ENCODE measurements around the gene PKP4.

PKP4 gene

DNA sequence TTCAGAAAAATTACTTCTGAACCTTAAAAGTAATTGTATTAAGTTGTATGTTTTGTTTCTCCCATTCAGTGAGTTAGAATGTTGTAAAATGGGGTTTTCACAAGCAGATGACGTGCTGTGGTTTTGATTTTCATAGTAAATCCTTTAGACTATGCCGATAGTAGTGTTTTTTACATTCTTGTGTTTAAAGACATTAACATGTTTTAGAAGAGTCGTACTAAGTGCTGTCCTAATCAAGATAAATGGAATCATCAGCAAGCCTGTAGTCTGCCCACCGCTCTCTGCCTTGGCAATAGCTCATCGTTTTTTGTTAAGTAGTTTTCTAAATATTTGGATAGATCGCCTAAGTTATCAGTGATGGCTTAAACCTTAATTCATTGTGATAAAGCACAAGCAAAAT, 21.5 kb downstream of the PKP4 start:
- Histone ChIP-seq H3K4me1 (peaks cover 17% of the 10 kb centered on the region), H3K27me3 (ENCODE audit: low read depth) (no peaks in the 10 kb centered on the region), H3K4me3 (no peak overlapping the region), H3K36me3 (replicated peaks) (no peaks in the 10 kb centered on the region), H3K9me3 (no peaks in the 10 kb centered on the region)
- in situ Hi-C loops (cut with MboI; ENCODE audit: low sequenced_read_pairs) = no loop called here
- DNase-seq (ENCODE audit: low spot score in 2 of 2) = peak in 1 of 2 experiments; percentile 48

DNA sequence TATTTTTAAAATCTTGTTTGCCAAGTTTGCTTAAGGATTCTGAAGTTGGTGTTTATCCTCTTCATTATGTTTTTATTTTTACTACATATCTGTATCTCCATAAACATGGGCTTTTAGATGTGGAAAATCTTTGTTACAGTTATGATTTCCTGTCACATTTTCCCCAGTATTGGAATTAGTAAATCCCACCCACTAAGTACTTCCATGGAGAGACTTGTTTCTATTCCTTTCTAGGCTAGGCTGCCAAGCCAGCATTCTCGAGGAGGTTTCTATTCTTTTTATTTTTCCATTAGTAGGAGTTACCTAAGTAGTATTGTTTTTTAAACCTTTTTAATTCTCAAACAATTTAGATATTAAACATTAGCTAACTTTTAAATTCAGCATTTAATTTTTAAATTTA, 22.1 kb downstream of the PKP4 start:
- no peak for DNase-seq (ENCODE audit: low spot score in 2 of 2)
- no peaks in the 10 kb centered on the region for H3K9me3 ChIP-seq
- in situ Hi-C loops (cut with MboI; ENCODE audit: low sequenced_read_pairs) = no loop called here
- no peaks in the 10 kb centered on the region for H3K36me3 ChIP-seq (replicated peaks)
- peaks cover 17% of the 10 kb centered on the region for H3K4me1 ChIP-seq
- H3K4me3 ChIP-seq = no peak overlapping the region
- H3K27me3 ChIP-seq (ENCODE audit: low read depth) = no peaks in the 10 kb centered on the region

DNA sequence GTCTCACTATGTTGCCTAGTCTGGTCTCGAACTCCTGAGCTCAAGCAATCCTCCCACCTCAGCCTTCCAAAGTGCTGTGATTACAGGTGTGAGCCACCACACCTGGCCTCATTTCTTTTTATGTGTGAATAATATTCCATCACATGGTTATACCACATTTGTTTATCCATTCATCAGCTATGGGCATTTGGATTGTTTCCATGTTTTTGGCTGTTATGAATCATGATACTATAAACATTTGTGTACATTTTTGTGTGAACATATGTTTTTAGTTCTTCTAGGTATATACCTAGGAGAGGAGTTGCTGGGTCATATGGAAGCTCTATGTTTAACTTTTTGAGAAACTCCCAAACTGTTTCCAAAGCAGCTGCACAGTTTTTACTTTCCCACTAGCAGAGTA, 24.4 kb downstream of the PKP4 start:
- no peaks in the 10 kb centered on the region for H3K9me3 ChIP-seq
- H3K4me1 ChIP-seq = peaks cover 32% of the 10 kb centered on the region
- in situ Hi-C loops (cut with MboI; ENCODE audit: low sequenced_read_pairs) = no loop called here
- no peaks in the 10 kb centered on the region for H3K27me3 ChIP-seq (ENCODE audit: low read depth)
- no peaks in the 10 kb centered on the region for H3K36me3 ChIP-seq (replicated peaks)
- DNase-seq (ENCODE audit: low spot score in 2 of 2) = no peak
- no peak overlapping the region for H3K4me3 ChIP-seq

DNA sequence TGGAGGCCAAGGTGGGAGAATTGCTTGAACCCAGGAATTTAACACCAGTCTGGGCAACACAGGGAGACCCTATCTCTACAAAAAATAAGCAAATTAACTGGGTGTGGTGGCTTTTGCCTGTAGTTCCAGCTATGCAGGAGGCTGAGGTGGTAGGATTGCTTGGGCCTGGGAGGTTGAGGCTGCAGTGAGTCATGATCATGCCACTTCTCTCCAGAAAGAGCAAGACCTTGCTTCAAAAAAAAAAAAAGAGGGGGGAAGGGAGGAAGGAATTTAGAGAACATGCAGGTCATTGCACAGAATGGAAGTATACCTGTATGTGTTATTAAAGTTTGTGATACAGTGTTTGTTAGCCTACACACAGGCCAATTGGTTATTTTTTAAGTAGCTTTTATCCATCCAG, 25.8 kb downstream of the PKP4 start:
- no peaks in the 10 kb centered on the region for H3K9me3 ChIP-seq
- peaks cover 44% of the 10 kb centered on the region for H3K4me1 ChIP-seq
- DNase-seq (ENCODE audit: low spot score in 2 of 2) = no peak
- H3K27me3 ChIP-seq (ENCODE audit: low read depth) = no peaks in the 10 kb centered on the region
- no peaks in the 10 kb centered on the region for H3K36me3 ChIP-seq (replicated peaks)
- in situ Hi-C loops (cut with MboI; ENCODE audit: low sequenced_read_pairs) = no loop called here
- no peak overlapping the region for H3K4me3 ChIP-seq

DNA sequence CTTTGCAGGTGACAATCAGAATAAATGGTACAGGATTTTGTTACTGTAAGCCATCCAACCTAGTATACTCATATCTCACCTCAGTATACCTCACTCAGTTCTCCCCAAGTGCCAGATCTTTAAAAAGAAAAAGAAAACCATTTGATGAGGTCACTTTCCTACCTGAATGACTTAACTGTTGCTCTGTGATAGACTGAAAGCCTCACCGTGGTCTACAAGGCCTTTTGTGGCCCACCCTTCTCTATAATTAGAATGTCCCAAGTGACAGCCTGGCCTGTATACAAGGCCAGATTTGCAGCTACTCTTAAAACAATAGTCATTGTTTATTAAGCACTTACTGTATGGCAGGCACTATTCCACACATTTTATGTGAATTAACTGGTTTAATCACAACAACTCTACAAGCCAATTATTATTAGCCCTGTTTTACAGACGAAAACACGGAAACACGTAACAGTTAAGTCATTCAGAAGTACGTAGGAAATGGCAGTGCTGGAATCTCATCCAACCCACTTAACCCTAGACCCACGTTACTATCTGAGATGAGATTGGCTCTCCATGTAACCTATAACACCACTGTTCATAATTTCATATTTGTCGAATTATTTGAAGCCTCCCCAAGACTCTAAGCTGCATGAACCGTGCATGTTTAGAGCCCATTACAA, 28.3 kb downstream of the PKP4 start:
- no peaks in the 10 kb centered on the region for H3K36me3 ChIP-seq (replicated peaks)
- in situ Hi-C loops (cut with MboI; ENCODE audit: low sequenced_read_pairs) = no loop called here
- DNase-seq (ENCODE audit: low spot score in 2 of 2) = no peak
- H3K27me3 ChIP-seq (ENCODE audit: low read depth) = no peaks in the 10 kb centered on the region
- no peaks in the 10 kb centered on the region for H3K9me3 ChIP-seq
- H3K4me1 ChIP-seq = peaks cover 55% of the 10 kb centered on the region
- no peak overlapping the region for H3K4me3 ChIP-seq

DNA sequence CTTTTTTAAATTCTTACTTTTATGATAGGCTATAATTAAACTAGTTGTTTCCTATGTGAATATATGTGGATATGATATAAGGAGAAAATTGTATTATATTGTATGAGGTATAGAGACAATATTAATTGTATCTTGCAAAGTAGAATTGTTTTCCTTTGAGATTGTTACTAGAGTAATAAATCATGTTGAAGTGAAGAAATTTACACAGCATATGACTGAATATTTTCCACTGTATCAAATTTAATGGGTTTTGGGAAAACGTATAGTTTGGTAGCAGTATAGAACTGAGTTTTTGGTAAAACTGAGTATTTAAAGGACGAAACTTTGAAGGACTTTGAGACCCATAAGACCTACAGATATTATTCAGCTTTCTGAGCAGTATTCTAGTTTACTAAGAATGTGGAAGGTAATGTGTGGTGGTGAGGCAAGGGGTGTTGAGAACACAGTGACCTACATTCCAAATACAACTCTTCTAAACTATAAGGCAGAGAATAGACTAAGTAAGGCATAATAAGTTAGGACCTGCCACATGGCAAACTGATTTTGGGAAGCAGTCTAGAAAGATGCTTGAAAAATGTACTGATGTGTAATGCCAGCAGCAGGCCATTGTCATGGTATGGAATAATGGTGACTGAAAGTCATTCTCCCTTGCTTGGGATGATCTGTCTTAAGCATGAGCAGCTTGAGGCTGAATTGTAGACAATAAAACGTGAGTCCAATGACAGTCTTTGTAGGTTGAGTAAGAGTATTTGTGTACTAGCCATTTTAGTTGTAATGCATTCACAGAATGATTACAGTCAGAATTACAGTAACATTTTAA, 29.6 kb downstream of the PKP4 start:
- Histone ChIP-seq H3K4me3 (no peak overlapping the region), H3K36me3 (replicated peaks) (no peaks in the 10 kb centered on the region), H3K4me1 (peaks cover 62% of the 10 kb centered on the region), H3K9me3 (no peaks in the 10 kb centered on the region), H3K27me3 (ENCODE audit: low read depth) (no peaks in the 10 kb centered on the region)
- DNase-seq (ENCODE audit: low spot score in 2 of 2) = no peak
- in situ Hi-C loops (cut with MboI; ENCODE audit: low sequenced_read_pairs) = no loop called here

DNA sequence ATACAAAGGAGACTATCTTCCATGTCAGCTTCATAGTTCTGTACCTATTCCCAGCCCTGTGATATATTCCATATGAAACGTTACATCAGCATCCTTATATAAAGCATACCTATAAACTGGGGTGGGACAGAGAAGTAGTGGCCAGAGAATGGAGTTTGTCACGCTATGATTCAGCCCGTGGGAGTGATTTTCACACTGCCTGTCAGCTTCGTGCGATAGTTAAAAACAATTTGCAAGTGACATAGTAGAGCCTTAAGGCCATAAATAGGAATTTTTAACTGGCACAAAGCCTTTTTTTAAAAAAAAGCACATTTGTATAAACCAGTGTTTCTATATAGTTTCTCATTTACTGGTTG, 30.2 kb downstream of the PKP4 start:
- in situ Hi-C loops (cut with MboI; ENCODE audit: low sequenced_read_pairs) = no loop called here
- Histone ChIP-seq H3K9me3 (no peaks in the 10 kb centered on the region), H3K4me1 (peaks cover 62% of the 10 kb centered on the region), H3K27me3 (ENCODE audit: low read depth) (no peaks in the 10 kb centered on the region), H3K4me3 (no peak overlapping the region), H3K36me3 (replicated peaks) (no peaks in the 10 kb centered on the region)
- DNase-seq (ENCODE audit: low spot score in 2 of 2) = peak in 1 of 2 experiments; percentile 20

DNA sequence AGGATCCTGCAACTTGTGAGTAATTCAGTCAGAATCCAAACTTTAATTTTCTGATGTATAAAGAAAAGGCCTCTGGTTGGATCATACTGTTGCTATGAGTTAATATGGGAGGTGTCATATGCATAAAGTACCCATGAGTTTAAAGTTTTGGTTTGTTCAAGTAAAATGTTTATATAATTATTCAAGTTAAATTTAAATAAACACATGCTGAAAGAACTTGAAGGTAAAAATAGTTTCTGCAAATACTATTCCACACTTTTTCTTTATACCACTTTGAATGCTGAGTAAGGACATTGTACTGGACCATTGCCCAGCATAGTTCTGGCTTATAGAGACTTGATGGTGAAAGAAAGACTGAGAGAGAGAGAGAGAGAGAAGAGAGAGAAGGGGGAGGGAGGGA, 30.7 kb downstream of the PKP4 start:
- Histone ChIP-seq H3K4me3 (no peak overlapping the region), H3K4me1 (peaks cover 62% of the 10 kb centered on the region), H3K36me3 (replicated peaks) (no peaks in the 10 kb centered on the region), H3K27me3 (ENCODE audit: low read depth) (no peaks in the 10 kb centered on the region), H3K9me3 (no peaks in the 10 kb centered on the region)
- in situ Hi-C loops (cut with MboI; ENCODE audit: low sequenced_read_pairs) = no loop called here
- DNase-seq (ENCODE audit: low spot score in 2 of 2) = no peak

DNA sequence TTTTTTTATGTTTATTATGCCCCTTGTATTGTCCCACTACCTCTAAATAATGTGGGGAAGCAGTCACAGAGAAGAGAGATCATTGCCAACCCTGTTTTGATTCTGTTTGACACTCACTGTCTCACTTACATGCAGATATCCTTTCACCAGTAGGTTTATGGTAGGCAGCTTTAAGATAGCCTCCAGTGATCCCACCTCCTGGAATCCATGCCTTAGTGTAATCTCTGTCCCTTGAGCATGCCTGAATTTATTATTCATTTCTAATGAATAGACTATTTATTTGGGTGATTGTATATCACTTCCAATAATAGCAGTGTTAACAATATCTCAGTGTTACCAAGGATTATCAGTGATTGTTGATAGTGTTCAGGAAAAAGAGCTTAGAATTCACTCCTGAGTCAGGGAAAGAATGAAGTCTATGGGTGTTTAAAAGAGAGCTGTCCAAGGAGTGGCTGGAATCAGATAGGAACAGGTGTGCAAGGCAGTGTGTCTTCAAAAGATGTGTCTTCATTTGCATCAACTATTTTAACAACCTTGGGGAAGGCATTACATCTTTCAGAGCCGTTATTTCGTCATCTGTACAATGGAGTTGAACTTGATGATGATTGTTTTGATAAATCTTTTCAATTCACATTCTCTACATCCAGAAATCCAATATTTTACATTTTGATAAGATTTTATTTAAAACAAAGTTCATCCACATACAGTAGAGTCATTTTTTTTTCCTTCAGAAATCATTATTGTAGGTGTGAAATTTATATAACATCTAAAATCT, 31.9 kb downstream of the PKP4 start:
- DNase-seq (ENCODE audit: low spot score in 2 of 2) = peak; percentile 21 to 60
- Histone ChIP-seq H3K36me3 (replicated peaks) (no peaks in the 10 kb centered on the region), H3K4me1 (peaks cover 62% of the 10 kb centered on the region), H3K9me3 (no peaks in the 10 kb centered on the region), H3K4me3 (no peak overlapping the region), H3K27me3 (ENCODE audit: low read depth) (no peaks in the 10 kb centered on the region)
- in situ Hi-C loops (cut with MboI; ENCODE audit: low sequenced_read_pairs) = no loop called here

DNA sequence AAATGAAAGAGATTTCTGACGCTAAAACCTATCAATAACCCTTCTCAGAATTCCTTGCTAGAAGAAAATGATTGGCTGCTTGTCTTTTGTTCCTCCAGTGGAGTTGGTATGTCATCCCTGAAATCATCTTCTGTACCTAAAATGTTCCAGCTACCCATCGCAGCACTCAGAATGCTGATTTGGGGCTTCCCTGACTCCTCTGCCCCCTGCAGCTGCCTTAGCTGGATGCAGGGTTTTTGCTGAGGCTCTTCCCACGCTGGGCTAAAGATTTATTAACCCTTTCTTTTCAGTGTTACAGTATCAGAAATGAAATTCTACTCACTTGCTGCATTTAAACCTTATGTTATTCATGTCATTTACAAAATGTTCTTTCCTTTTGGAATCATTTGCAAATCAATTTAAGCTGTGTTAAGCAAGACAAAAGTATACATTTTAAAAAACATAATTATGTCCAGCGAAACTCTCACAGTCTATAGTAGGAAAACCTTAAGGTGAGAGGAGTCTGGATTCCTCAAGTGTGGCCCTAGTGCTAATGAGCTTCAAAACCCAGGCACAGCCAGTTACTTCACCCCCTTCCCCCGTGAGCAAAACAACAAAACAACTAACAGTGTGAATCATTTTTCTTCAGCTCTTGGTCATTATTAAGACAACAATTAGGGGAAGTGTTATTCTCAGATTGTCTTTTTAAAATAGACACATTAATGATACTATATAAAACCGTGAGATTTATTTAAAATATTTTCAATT, 32.8 kb downstream of the PKP4 start:
- H3K27me3 ChIP-seq (ENCODE audit: low read depth) = no peaks in the 10 kb centered on the region
- peak in 1 of 2 experiments; percentile 20 for DNase-seq (ENCODE audit: low spot score in 2 of 2)
- H3K36me3 ChIP-seq (replicated peaks) = no peaks in the 10 kb centered on the region
- H3K9me3 ChIP-seq = no peaks in the 10 kb centered on the region
- in situ Hi-C loops (cut with MboI; ENCODE audit: low sequenced_read_pairs) = no loop called here
- no peak overlapping the region for H3K4me3 ChIP-seq
- H3K4me1 ChIP-seq = peaks cover 57% of the 10 kb centered on the region

DNA sequence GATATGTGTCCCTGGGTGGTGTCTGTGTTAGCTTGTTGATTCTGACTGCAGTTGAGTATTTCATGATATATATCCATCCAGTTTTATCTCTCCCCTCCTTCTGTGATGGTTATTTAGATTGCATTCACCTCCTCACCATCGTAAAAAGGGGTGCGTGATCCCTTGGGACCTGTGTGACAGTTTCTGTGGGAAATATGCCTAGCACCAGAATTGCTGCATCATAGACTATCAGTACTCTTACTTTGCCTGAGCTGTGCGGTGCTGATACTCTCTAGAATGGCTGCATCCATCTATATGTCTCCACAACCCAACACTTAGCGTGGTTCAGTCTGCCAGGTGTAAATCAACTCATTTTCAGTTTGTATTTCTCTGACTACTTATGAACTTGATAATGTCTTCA, 34.3 kb downstream of the PKP4 start:
- H3K4me1 ChIP-seq = peaks cover 46% of the 10 kb centered on the region
- no peak for DNase-seq (ENCODE audit: low spot score in 2 of 2)
- H3K36me3 ChIP-seq (replicated peaks) = no peaks in the 10 kb centered on the region
- in situ Hi-C loops (cut with MboI; ENCODE audit: low sequenced_read_pairs) = no loop called here
- no peaks in the 10 kb centered on the region for H3K9me3 ChIP-seq
- no peak overlapping the region for H3K4me3 ChIP-seq
- no peaks in the 10 kb centered on the region for H3K27me3 ChIP-seq (ENCODE audit: low read depth)

DNA sequence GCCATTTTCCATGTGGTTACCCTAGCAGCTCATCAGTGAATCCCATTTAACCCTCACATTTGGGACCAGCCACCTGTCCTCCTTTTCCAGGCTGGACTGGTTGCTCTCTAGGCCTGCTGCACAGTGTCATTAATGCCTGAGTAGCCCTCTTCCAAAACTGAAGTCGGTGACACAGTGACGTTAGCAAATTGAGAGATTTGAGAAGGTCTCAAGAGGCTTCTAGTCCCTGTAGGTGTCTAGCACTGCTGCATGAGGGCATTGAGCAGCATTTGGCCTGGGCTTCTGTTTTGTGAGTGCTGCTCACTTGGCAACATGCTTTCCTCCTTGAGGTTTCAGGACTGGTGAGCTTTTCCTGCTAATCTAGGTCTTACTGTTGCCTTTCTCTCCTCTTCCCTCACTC, 36.7 kb downstream of the PKP4 start:
- Histone ChIP-seq H3K27me3 (ENCODE audit: low read depth) (no peaks in the 10 kb centered on the region), H3K36me3 (replicated peaks) (no peaks in the 10 kb centered on the region), H3K4me1 (peaks cover 28% of the 10 kb centered on the region), H3K4me3 (no peak overlapping the region), H3K9me3 (no peaks in the 10 kb centered on the region)
- in situ Hi-C loops (cut with MboI; ENCODE audit: low sequenced_read_pairs) = no loop called here
- no peak for DNase-seq (ENCODE audit: low spot score in 2 of 2)

DNA sequence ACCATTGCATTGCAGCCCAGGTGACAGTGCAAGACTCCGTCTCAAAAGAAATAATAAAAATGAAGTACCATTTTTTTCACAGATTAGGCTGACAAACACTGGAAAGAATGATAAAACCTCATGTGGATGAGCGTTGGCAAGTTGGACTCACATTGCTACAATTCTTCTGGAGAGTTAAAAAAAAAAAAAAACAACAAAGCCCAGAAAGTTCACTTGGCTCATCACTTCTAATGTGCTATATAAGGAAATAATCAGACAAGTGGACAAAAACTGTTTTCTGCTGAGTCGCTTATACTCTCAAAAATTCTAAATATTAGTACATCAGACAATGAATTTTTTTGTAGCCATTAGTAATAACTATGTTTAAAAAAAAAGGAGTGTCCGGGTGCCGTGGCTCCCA, 38.4 kb downstream of the PKP4 start:
- no peaks in the 10 kb centered on the region for H3K9me3 ChIP-seq
- H3K27me3 ChIP-seq (ENCODE audit: low read depth) = no peaks in the 10 kb centered on the region
- H3K36me3 ChIP-seq (replicated peaks) = no peaks in the 10 kb centered on the region
- no peak for DNase-seq (ENCODE audit: low spot score in 2 of 2)
- no peak overlapping the region for H3K4me3 ChIP-seq
- in situ Hi-C loops (cut with MboI; ENCODE audit: low sequenced_read_pairs) = no loop called here
- peaks cover 12% of the 10 kb centered on the region for H3K4me1 ChIP-seq
